SK-N-SH (cell line): Measurements from ENCODE around the gene FAM3B. TPM values are rescaled to one million over a fixed set of nuclear protein-coding genes. Genes with fewer than 3 reads are reported as not detected.

ENCODE experiments used
- CTCF ChIA-PET: fragments of 300-600, 350-600 bp; formaldehyde crosslinking; extraction: SDS; loops from one replicate; lab custom pipeline; 2021; lab: Yijun Ruan, JAX
- POLR2A ChIA-PET: fragments of 350-600 bp; sonication (Branson Sonifier 250); formaldehyde crosslinking; extraction: SDS; loops from one replicate; lab custom pipeline; 2020; ENCODE audit warnings: antibody characterized with exemption, inconsistent platforms; lab: Yijun Ruan, JAX
- DNase-seq: peaks from one replicate; pipeline ENCODE4 v3.0.0; 2012
- H2AFZ ChIP-seq: fragments of 200-600 bp; sonication (generic); 2 replicates; pipeline ENCODE4 v1.8.1; 2016; ENCODE audit warnings: antibody characterized with exemption, mild to moderate bottlenecking, low read depth
- H3F3A ChIP-seq: fragments of 200-600 bp; sonication (generic); replicated peaks from 2 replicates; pipeline ENCODE3; 2016; ENCODE audit warnings: antibody characterized with exemption, mild to moderate bottlenecking; ENCODE audit not compliant: insufficient read depth
- H3K27ac ChIP-seq, 2 experiments: fragments of 200-500 bp in 1 of 2; fragments of 200-600 bp in 1 of 2; sonication (Bioruptor generic) in 1 of 2; sonication (generic), shearing (Covaris generic) in 1 of 2; 2 replicates each; pipeline versions ENCODE4 v1.5.1 to v1.6.1; 2014 to 2016; ENCODE audit warnings: low read depth in 2 of 2, inconsistent platforms in 1 of 2, low read length in 1 of 2, mild to moderate bottlenecking in 1 of 2, mixed read lengths in 1 of 2
- H3K27me3 ChIP-seq: fragments of 200-600 bp; sonication (generic), shearing (Covaris generic); 2 replicates; pipeline ENCODE4 v1.6.1; 2016; ENCODE audit warnings: mixed run types; ENCODE audit not compliant: insufficient read depth
- H3K36me3 ChIP-seq, 2 experiments: fragments of 200-500 bp in 1 of 2; fragments of 200-600 bp in 1 of 2; sonication (Bioruptor generic) in 1 of 2; sonication (generic) in 1 of 2; replicated peaks in 1 of 2; 2 replicates each; pipeline versions ENCODE3 to v1.5.1; 2014 to 2016; ENCODE audit warnings: low read length in 1 of 2, mild to moderate bottlenecking in 1 of 2; ENCODE audit not compliant: insufficient read depth in 2 of 2, control insufficient read depth in 1 of 2
- H3K4me1 ChIP-seq, 2 experiments: fragments of 200-500 bp in 1 of 2; fragments of 200-600 bp in 1 of 2; sonication (Bioruptor generic) in 1 of 2; sonication (generic), shearing (Covaris generic) in 1 of 2; 2 replicates each; pipeline versions ENCODE4 v1.5.1 to v1.6.1; 2014 to 2016; ENCODE audit warnings: low read depth in 1 of 2, low read length in 1 of 2, mixed run types in 1 of 2; ENCODE audit not compliant: insufficient read depth in 2 of 2, control insufficient read depth in 1 of 2
- H3K4me2 ChIP-seq: fragments of 200-600 bp; sonication (generic), shearing (Covaris generic); 2 replicates; pipeline ENCODE4 v1.6.1; 2017; ENCODE audit warnings: mixed run types
- H3K4me3 ChIP-seq, 2 experiments: fragments of 200-500 bp in 1 of 2; fragments of 200-600 bp in 1 of 2; sonication (Bioruptor generic) in 1 of 2; sonication (generic), shearing (Covaris generic) in 1 of 2; 2 replicates each; pipeline versions ENCODE4 v1.5.1 to v1.8.1; 2014 to 2016; ENCODE audit warnings: low read depth in 2 of 2, inconsistent platforms in 1 of 2, low read length in 1 of 2, mild to moderate bottlenecking in 1 of 2, mixed read lengths in 1 of 2, moderate library complexity in 1 of 2
- H3K79me2 ChIP-seq: fragments of 200-600 bp; sonication (generic); 2 replicates; pipeline ENCODE4 v1.8.1; 2017; ENCODE audit warnings: mild to moderate bottlenecking; ENCODE audit not compliant: insufficient read depth
- H3K9ac ChIP-seq: fragments of 200-600 bp; sonication (generic); 2 replicates; pipeline ENCODE4 v1.6.1; 2017; ENCODE audit warnings: mixed run types
- H3K9me2 ChIP-seq: fragments of 200-600 bp; sonication (generic); 2 replicates; pipeline ENCODE4 v1.6.1; 2017; ENCODE audit warnings: mixed run types
- H3K9me3 ChIP-seq: fragments of 200-600 bp; sonication (generic); 2 replicates; pipeline ENCODE4 v1.6.1; 2017; ENCODE audit warnings: mixed run types, mild to moderate bottlenecking, moderate library complexity
- H4K20me1 ChIP-seq: fragments of 200-600 bp; sonication (generic); 2 replicates; pipeline ENCODE4 v1.6.1; 2017; ENCODE audit warnings: mild to moderate bottlenecking, mixed run types; ENCODE audit not compliant: insufficient read depth
- CHD2 ChIP-seq: fragments of 150-350 bp; IDR thresholded peaks from 2 replicates; pipeline ENCODE4 v1.6.1; 2018; ENCODE audit warnings: low read length; ENCODE audit not compliant: partially characterized antibody
- FOXJ3 ChIP-seq: sonication (generic); formaldehyde crosslinking; IDR thresholded peaks from 2 replicates; pipeline ENCODE4 v1.5.1; 2020; ENCODE audit warnings: mild to moderate bottlenecking, missing genetic modification reagents
- FOXM1 ChIP-seq: IDR thresholded peaks from 2 replicates; pipeline ENCODE4 v1.4.0; 2012; ENCODE audit warnings: low read depth, mild to moderate bottlenecking
- GABPA ChIP-seq: IDR thresholded peaks from 2 replicates; pipeline ENCODE4 v1.4.0; 2012; ENCODE audit warnings: low read depth, mild to moderate bottlenecking
- IRF3 ChIP-seq: fragments of 150-350 bp; IDR thresholded peaks from 2 replicates; pipeline ENCODE4 v1.6.1; 2016; ENCODE audit warnings: mild to moderate bottlenecking, low read depth, low read length
- JUND ChIP-seq: IDR thresholded peaks from 2 replicates; pipeline ENCODE4 v1.4.0; 2012
- MEF2A ChIP-seq: IDR thresholded peaks from 2 replicates; pipeline ENCODE4 v1.4.0; 2012; ENCODE audit warnings: low read depth, borderline replicate concordance
- NRF1 ChIP-seq: IDR thresholded peaks from 2 replicates; pipeline ENCODE4 v1.6.1; 2012; ENCODE audit warnings: low read depth, mild to moderate bottlenecking, low read length
- RCOR1 ChIP-seq: fragments of 150-350 bp; IDR thresholded peaks from 2 replicates; pipeline ENCODE4 v1.6.1; 2017; ENCODE audit warnings: antibody characterized with exemption, low read length
- REST ChIP-seq: IDR thresholded peaks from 2 replicates; pipeline ENCODE4 v1.6.1; 2012; ENCODE audit warnings: mild to moderate bottlenecking, low read depth, low read length, moderate library complexity
- RFX5 ChIP-seq: IDR thresholded peaks from 2 replicates; pipeline ENCODE4 v1.6.1; 2012; ENCODE audit warnings: mild to moderate bottlenecking, improper control_type of control experiment, low read length
- RXRA ChIP-seq: IDR thresholded peaks from 2 replicates; pipeline ENCODE4 v1.4.0; 2012; ENCODE audit warnings: low read depth, mild to moderate bottlenecking, borderline replicate concordance
- SMC3 ChIP-seq: IDR thresholded peaks from 2 replicates; pipeline ENCODE4 v1.6.1; 2012; ENCODE audit warnings: low read depth, low read length, improper control_type of control experiment
- TAF1 ChIP-seq: IDR thresholded peaks from 2 replicates; pipeline ENCODE4 v1.6.1; 2012; ENCODE audit warnings: low read depth, mild to moderate bottlenecking, low read length, moderate library complexity, borderline replicate concordance
- TCF12 ChIP-seq: IDR thresholded peaks from 2 replicates; pipeline ENCODE4 v1.4.0; 2012
- USF1 ChIP-seq: IDR thresholded peaks from 2 replicates; pipeline ENCODE4 v1.4.0; 2012; ENCODE audit warnings: low read depth, borderline replicate concordance
- YY1 ChIP-seq: IDR thresholded peaks from 2 replicates; pipeline ENCODE4 v1.4.0; 2012; ENCODE audit warnings: low read depth, mild to moderate bottlenecking
- ZBTB33 ChIP-seq: IDR thresholded peaks from 2 replicates; pipeline ENCODE4 v1.4.0; 2012; ENCODE audit warnings: low read depth, borderline replicate concordance
- WGBS: methylation state at CpG from one replicate; pipeline ENCODE4 v1.1.6; 2017; ENCODE audit warnings: low lambda C conversion rate; 5-methylcytosine and 5-hydroxymethylcytosine counted together
- polyA plus RNA-seq, 3 experiments: library from polyadenylated mRNA; depleted of rRNA; stranded (reverse); fragments of >200 nt; gene quantifications; 2 replicates each; pipeline ENCODE4 v1.2.3, GENCODE V29; 2012

The FAM3B gene
- polyA plus RNA-seq, 1 of the 3 experiments (the other 2 are of a cell fraction), result not detected

GRCh38 chr21:41399246-41399800, 82.7 kb downstream of the FAM3B start:
- H3K9ac ChIP-seq, result no peak overlapping the region
- H3K4me2 ChIP-seq, result no peak overlapping the region
- no peaks in the 10 kb centered on the region for H3K36me3 ChIP-seq
- no peaks in the 10 kb centered on the region for H3K9me3 ChIP-seq
- no peak overlapping the region for H2AFZ ChIP-seq
- H3K4me3 ChIP-seq, result no peak overlapping the region
- POLR2A ChIA-PET, result no interaction called here
- DNase-seq, result no peak
- no peaks in the 10 kb centered on the region for H3K79me2 ChIP-seq
- TF ChIP-seq USF1, result no peak
- TF ChIP-seq SMC3, result no peak
- TF ChIP-seq YY1, result no peak
- no peak for TF ChIP-seq NRF1
- TF ChIP-seq FOXM1, result no peak
- no peak for TF ChIP-seq ZBTB33
- H3K27me3 ChIP-seq, result peaks cover 5% of the 10 kb centered on the region; the same call in 1 of the 2 replicates
- no peak overlapping the region for H3K27ac ChIP-seq
- H3K9me2 ChIP-seq, result no peaks in the 10 kb centered on the region
- H4K20me1 ChIP-seq, result no peaks in the 10 kb centered on the region
- whole genome bisulfite sequencing, result 30% methylated on average over 7 of the region's 7 CpGs
- no peaks in the 10 kb centered on the region for H3F3A ChIP-seq
- CTCF ChIA-PET, result no interaction called here
- no peaks in the 10 kb centered on the region for H3K4me1 ChIP-seq

GRCh38 chr21:41402231-41402630, 85.6 kb downstream of the FAM3B start:
- H3K36me3 ChIP-seq, result no peaks in the 10 kb centered on the region
- no peaks in the 10 kb centered on the region for H3F3A ChIP-seq
- H3K4me2 ChIP-seq, result no peak overlapping the region
- H3K4me3 ChIP-seq, result no peak overlapping the region
- CTCF ChIA-PET, result no interaction called here
- H3K9me2 ChIP-seq, result no peaks in the 10 kb centered on the region
- H4K20me1 ChIP-seq, result no peaks in the 10 kb centered on the region
- no peaks in the 10 kb centered on the region for H3K9me3 ChIP-seq
- H3K27ac ChIP-seq, result no peak overlapping the region
- 45% methylated on average over 10 of the region's 11 CpGs for WGBS
- no peak overlapping the region for H2AFZ ChIP-seq
- H3K27me3 ChIP-seq, result peaks cover 6% of the 10 kb centered on the region; the same call in 1 of the 2 replicates
- no peak for DNase-seq
- no peaks in the 10 kb centered on the region for H3K79me2 ChIP-seq
- H3K4me1 ChIP-seq, result no peaks in the 10 kb centered on the region
- POLR2A ChIA-PET, result no interaction called here
- no peak overlapping the region for H3K9ac ChIP-seq
- TF ChIP-seq CHD2, result no peak
- no peak for TF ChIP-seq GABPA
- no peak for TF ChIP-seq FOXJ3 (CRISPR knock-in tag)
- TF ChIP-seq YY1, result no peak
- no peak for TF ChIP-seq IRF3
- no peak for TF ChIP-seq JUND
- no peak for TF ChIP-seq RXRA
- no peak for TF ChIP-seq TCF12
- no peak for TF ChIP-seq MEF2A
- TF ChIP-seq RFX5, result no peak
- no peak for TF ChIP-seq REST
- TF ChIP-seq USF1, result no peak
- TF ChIP-seq RCOR1, result no peak
- no peak for TF ChIP-seq ZBTB33
- no peak for TF ChIP-seq TAF1
